ENCODE results near the gene ARFGAP2. TPM values are rescaled to one million over a fixed set of nuclear protein-coding genes. Genes with fewer than 3 reads are reported as not detected.

Gene ARFGAP2
- total and polyA plus RNA-seq, 2 donors (not counting 3 experiments of a cell fraction or from before 2014, with no cell fraction given) = 78.9 to 108 TPM

DNA sequence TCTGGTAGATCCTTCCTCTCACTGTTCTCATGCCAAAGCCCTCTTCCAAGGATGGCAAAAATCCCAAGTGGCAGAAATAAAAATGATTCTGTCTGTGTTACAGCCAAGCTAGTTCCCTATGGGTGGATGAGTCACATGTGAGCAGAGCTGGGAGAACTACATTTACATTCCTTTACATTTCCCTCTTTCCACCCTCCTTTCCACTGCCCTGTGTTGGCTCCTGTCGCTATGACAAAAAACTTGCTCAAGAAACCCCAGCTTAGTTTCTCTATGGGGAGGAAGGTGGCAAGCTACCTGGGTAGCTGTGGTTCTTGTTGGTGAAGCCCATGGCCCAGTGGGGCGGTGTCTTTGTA, 27.9 kb upstream of the ARFGAP2 start:
- H3K9me3 ChIP-seq (replicated peaks; ENCODE audit: control insufficient read depth, insufficient read depth, low read length) = no peaks in the 10 kb centered on the region
- no peak overlapping the region for H3K4me3 ChIP-seq (replicated peaks in 1 of 3; ENCODE audit: insufficient read depth in 1 of 3, low read depth in 1 of 3, low read length in 3 of 3)
- H3K9ac ChIP-seq (replicated peaks; ENCODE audit: extremely low read depth, insufficient read depth, low read length) = no peak overlapping the region
- FAIRE-seq (no peak), DNase-seq (ENCODE audit: low read depth, low spot score) (no peak)
- dilution Hi-C loops (cut with MboI; ENCODE audit: extremely low pct_ligation_motif_present, low sequenced_read_pairs) (no loop called here), intact Hi-C loops (cut with micrococcal nuclease) (no loop called here)
- no peak overlapping the region for H3K4me2 ChIP-seq (ENCODE audit: insufficient read depth, low read length)
- H3K4me1 ChIP-seq (ENCODE audit: control insufficient read depth, extremely low read depth, insufficient read depth, low read length) = no peaks in the 10 kb centered on the region
- no peaks in the 10 kb centered on the region for H3K36me3 ChIP-seq (ENCODE audit: control insufficient read depth in 2 of 2, extremely low read depth in 1 of 2, insufficient read depth in 2 of 2, low read length in 2 of 2)
- H4K20me1 ChIP-seq (replicated peaks; ENCODE audit: control insufficient read depth, extremely low read depth, insufficient read depth, low read length) = no peaks in the 10 kb centered on the region
- no peak for TF ChIP-seq MYC (IDR thresholded peaks at IDR 0.05; ENCODE audit: low read depth, low read length)
- TF ChIP-seq GATA2 (IDR thresholded peaks at IDR 0.05; ENCODE audit: insufficient read depth, insufficient read length, low read depth, low read length) = no peak
- TF ChIP-seq, protein P1, sequence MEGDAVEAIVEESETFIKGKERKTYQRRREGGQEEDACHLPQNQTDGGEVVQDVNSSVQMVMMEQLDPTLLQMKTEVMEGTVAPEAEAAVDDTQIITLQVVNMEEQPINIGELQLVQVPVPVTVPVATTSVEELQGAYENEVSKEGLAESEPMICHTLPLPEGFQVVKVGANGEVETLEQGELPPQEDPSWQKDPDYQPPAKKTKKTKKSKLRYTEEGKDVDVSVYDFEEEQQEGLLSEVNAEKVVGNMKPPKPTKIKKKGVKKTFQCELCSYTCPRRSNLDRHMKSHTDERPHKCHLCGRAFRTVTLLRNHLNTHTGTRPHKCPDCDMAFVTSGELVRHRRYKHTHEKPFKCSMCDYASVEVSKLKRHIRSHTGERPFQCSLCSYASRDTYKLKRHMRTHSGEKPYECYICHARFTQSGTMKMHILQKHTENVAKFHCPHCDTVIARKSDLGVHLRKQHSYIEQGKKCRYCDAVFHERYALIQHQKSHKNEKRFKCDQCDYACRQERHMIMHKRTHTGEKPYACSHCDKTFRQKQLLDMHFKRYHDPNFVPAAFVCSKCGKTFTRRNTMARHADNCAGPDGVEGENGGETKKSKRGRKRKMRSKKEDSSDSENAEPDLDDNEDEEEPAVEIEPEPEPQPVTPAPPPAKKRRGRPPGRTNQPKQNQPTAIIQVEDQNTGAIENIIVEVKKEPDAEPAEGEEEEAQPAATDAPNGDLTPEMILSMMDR (IDR thresholded peaks at IDR 0.05; ENCODE audit: extremely low read depth in 1 of 2, insufficient read depth in 1 of 2, low read depth in 1 of 2, low read length in 2 of 2) = no peak
- no peak for TF ChIP-seq EZH2 (IDR thresholded peaks at IDR 0.05; ENCODE audit: borderline replicate concordance, low read depth, low read length, severe bottlenecking)
- no peak for TF ChIP-seq POLR2A (IDR thresholded peaks at IDR 0.05; ENCODE audit: low read depth, low read length)
- TF ChIP-seq POLR2AphosphoS5 (IDR thresholded peaks at IDR 0.05; ENCODE audit: insufficient read depth, low read depth, low read length) = no peak
- no peak for TF ChIP-seq JUN (IDR thresholded peaks at IDR 0.05; ENCODE audit: borderline replicate concordance, insufficient read depth, insufficient read length, low read depth)
- TF ChIP-seq FOS (IDR thresholded peaks at IDR 0.05; ENCODE audit: borderline replicate concordance, insufficient read depth, low read length) = no peak
- TF ChIP-seq, protein P2, sequence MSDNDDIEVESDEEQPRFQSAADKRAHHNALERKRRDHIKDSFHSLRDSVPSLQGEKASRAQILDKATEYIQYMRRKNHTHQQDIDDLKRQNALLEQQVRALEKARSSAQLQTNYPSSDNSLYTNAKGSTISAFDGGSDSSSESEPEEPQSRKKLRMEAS (IDR thresholded peaks at IDR 0.05; ENCODE audit: insufficient read depth, insufficient read length) = no peak
- no TSS peak for BruUV-seq (replicated peaks)
- no peaks in the 10 kb centered on the region for H3K9me1 ChIP-seq (replicated peaks; ENCODE audit: control insufficient read depth, extremely low read depth, insufficient read depth, low read length)
- H3K27ac ChIP-seq (ENCODE audit: insufficient read depth, low read depth, low read length) = no peak overlapping the region
- H2AFZ ChIP-seq (ENCODE audit: low read depth, low read length) = no peak overlapping the region
- no peaks in the 10 kb centered on the region for H3K79me2 ChIP-seq (ENCODE audit: control insufficient read depth, insufficient read depth, low read length)
- ChIA-PET POLR2A (interaction anchor here (1.7 kb wide), 1 partner anchor 10 kb away, joined by 6 read pairs; the partner anchor contains the start of gene DDB2), CTCF (interaction anchor here (0.6 to 2.2 kb wide), 5 partner anchors 10 to 55 kb away, joined by 3 to 5 read pairs (median 3); partner anchors contain the start of gene DDB2)
- H3K27me3 ChIP-seq (ENCODE audit: control insufficient read depth in 2 of 2, insufficient read depth in 2 of 2, low read length in 2 of 2) = peaks cover 0 to 18% of the 10 kb centered on the region in 2 experiments
